Mucosa of gallbladder (tissue), 1 donor: Measurements from ENCODE around the gene KLF2. TPM values are rescaled to one million over a fixed set of nuclear protein-coding genes. Genes with fewer than 3 reads are reported as not detected.

Experiments
- DNase-seq: peaks from one replicate; pipeline ENCODE4 v3.0.0-alpha.2; 2020; ENCODE audit warnings: low spot score
- total RNA-seq: library from RNA; stranded (reverse); gene quantifications from one replicate; pipeline ENCODE4 v1.2.1, GENCODE V29; 2021
- donor health status: DM: no; HTN: no; CAD: no.

Gene KLF2
- total RNA-seq, 1 donor from 2014 or later = 91.4 TPM

DNA sequence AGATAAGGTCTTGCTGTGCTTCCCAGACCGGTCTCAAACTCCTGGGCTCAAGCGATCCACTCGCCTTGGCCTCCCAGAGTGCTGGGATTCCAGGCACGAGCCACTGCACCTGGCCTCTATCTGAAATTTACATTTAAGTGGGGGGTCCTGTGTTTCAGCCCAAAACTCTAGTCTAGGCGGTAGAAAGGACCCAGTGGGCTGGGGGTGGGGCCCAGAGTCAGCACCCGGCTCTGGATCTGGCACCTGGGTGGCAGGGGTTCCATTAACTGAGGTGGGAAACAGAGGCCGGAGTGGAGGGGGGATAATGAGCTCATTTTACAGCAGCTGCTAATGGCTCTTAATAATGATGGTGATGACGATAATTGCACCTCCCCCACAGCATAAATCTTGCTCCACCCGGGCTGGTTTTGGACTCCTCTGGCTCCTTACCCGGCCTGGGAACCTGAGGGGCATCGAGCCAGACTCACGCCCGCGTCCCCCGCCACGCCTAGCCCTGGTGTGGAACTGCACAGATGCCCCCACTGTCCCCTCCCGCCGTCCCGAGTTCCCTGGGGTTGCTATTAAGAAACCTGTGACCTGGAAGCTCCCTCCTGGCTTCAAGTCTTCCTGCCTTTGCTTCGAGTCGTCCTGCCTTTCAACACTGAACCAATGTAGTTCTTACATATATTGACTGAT lies 17.8 kb upstream of the KLF2 start:
- DNase-seq = no peak

DNA sequence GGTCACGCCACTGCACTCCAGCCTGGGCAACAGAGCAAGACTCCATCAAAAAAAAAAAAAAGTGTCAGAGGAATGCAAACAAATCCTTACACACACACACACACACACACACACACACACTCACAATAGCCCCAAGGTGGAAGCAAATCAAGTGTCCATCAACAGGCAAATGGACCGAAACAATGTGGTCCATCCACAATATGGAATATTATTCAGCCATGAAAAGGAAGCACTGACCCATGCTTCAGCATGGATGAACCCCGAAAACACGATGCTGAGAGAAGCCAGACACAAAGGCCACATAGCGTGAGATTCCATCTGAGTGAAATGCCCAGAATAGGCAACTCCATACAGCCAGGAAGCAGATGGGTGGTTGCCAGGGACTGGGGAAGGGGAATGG lies 16.5 kb upstream of the KLF2 start:
- no peak for DNase-seq

DNA sequence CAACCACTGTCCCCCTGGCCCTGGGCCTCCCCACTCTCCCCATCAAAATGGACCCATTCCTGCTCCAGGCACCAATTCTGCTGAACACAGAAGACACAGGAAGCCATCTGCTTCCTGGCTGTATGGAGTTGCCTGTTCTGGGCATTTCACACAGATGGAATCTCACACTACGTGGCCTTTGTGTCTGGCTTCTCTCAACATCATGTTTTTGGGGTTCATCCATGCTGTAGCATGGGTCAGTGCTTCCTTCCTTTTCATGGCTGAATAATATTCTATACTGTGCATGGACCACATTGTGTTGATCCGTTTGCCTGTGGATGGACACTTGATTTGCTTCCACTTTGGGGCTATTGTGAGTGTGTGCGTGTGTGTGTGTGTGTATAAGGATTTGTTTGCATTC lies 15.0 kb upstream of the KLF2 start:
- no peak for DNase-seq

DNA sequence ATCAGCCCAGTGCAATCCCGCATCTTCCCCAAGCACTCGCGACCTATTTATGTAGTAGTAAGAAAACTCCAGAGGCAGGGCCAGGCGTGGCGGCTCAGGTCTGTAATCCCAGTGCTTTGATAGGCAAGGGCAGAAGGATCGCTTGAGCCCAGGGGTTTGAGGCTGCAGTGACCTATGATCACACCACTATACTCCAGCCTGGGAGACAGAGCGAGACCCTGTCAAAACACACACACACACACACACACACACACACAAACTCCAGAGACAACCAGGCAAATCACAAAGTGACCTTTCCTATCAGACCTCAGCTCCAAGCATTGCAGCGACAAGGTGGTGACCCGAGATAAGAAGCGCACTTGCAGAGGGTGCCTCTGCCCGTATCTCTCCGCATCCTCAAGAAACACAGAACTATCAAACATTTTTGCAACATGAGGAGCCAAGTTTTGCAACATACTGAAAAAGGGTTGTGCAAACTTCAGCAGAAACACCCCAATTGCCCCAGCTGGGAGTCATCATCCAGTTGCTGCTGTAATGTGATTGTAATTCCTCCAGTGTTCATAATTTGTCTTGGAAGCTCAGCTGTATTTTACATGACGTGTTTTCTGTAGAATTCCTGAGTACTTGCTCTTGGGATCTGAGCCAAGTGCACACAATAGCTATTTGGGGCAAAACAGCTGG lies 8.7 kb upstream of the KLF2 start:
- DNase-seq = peak; percentile 72

GRCh38 chr19:16316506-16316882 lies 8.1 kb upstream of the KLF2 start:
- no peak for DNase-seq

- DNase-seq = no peak
Observed at GRCh38 chr19:16319481-16319880, 5.1 kb upstream of the KLF2 start.

- DNase-seq = no peak
Observed at GRCh38 chr19:16320987-16321386, 3.6 kb upstream of the KLF2 start.

DNA sequence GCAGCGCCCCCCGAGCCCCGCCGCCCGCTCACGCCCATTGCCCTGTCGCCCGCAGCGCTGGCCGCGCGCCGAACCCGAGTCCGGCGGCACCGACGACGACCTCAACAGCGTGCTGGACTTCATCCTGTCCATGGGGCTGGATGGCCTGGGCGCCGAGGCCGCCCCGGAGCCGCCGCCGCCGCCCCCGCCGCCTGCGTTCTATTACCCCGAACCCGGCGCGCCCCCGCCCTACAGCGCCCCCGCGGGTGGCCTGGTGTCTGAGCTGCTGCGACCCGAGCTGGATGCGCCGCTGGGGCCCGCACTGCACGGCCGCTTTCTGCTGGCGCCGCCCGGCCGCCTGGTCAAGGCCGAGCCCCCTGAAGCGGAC lies 518 bp downstream of the KLF2 start:
- DNase-seq = no peak

DNA sequence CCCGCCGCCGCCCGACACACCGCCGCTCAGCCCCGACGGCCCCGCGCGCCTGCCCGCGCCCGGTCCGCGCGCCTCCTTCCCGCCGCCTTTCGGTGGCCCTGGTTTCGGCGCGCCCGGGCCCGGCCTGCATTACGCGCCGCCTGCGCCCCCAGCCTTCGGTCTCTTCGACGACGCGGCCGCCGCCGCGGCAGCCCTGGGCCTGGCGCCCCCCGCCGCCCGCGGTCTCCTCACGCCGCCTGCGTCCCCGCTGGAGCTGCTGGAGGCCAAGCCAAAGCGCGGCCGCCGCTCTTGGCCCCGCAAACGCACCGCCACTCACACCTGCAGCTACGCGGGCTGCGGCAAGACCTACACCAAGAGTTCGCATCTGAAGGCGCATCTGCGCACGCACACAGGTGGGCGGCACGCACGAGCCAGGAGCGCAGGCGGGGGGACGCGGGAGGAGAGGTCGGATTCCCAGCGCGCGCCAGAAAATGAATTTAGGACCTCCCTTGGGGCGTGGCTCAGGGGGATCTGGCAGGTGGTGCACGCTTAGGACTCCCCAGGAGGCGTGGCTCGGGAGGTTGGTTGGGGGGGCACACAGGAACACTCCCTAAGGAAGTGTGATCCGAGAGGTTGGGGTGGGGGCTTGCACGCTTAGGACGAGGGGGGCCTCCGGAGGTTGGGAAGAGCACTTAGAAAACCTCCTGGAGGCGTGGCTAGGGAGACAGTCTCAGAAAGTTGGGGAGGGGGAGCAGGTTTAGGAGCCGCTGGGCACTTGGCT lies 1.2 kb downstream of the KLF2 start:
- DNase-seq = no peak

- DNase-seq = no peak
Observed at GRCh38 chr19:16326401-16327168, 2.0 kb downstream of the KLF2 start.

GRCh38 chr19:16327169-16327475 lies 2.5 kb downstream of the KLF2 start:
- no peak for DNase-seq

GRCh38 chr19:16327501-16327900 lies 2.9 kb downstream of the KLF2 start:
- DNase-seq = no peak

GRCh38 chr19:16327911-16328823 lies 3.5 kb downstream of the KLF2 start:
- peak; percentile 81 for DNase-seq

- no peak for DNase-seq
Observed at GRCh38 chr19:16328824-16329482, 4.3 kb downstream of the KLF2 start.

- peak; percentile 79 for DNase-seq
Observed at GRCh38 chr19:16330368-16330801, 5.8 kb downstream of the KLF2 start.

GRCh38 chr19:16330806-16331690 lies 6.4 kb downstream of the KLF2 start:
- DNase-seq = no peak

DNA sequence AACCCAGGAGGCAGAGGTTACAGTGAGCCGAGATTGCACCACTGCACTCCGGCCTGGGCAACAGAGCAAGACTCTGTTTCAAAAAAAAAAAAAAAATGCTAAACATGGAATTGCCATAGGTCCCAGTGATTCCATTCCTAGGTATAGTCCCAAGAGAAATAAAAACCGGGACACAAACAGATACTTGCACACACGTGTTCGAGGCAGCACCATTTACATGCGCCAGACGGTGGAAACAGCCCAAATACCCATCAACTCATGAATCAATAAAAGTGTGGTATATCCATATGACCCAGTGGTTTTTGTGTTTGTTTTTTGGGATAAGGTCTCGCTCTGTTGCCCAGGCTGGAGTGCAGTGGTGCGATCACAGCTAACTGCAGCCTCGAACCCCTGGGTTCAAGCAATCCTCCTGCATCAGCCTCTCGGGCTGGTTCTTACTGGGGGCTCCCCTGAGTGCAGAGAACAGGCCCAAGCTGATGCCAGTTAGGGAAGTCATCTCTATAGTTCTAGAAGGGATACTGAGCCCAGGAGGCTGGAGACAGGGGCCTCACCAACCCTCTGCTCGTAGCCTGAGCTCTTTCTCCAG lies 8.5 kb downstream of the KLF2 start:
- no peak for DNase-seq

DNA sequence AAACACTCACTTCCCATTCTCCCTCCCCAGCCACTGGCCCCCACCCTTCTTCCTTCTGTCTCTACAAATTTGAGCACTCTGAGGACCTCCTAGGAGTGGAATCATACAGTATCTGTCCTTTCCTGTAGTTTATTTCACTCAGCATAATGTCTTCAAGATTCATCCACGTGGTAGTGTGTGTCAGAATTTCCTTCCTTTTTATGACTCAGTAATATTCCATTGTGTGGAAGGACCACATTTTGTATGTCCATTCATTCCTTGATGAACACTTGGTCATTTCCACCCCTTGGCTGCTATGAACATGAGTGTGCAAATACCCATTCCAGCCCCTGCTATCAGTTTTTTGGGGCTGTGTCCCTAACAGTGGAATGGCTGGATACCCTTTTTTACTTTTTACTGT lies 9.8 kb downstream of the KLF2 start:
- no peak for DNase-seq

DNA sequence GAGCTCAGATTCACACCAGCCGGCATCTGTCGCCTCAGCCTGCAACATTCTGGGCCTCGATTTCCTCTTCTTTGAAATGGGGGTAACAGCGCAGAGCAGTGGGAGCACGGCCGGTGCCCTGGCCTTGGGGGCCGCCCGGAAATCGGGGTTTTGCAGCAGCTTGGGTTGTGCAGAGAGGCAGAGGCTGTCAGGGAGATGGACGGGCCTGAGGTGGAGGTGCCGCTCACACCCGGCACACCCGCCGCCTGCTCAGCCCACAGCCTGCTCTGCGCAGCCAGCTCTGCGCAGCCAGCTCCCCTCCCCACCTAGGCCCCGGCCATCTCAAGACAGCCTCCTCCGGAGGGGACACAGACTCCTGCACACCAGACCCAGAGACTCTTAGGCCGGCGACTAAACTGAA lies 10.6 kb downstream of the KLF2 start:
- no peak for DNase-seq
